ENCODE results near the gene TAAR2. TPM values are rescaled to one million over a fixed set of nuclear protein-coding genes. Genes with fewer than 3 reads are reported as not detected.

The TAAR2 gene
- polyA plus RNA-seq, 2 of the 4 experiments (the other 2 are of a cell fraction): not detected

DNA sequence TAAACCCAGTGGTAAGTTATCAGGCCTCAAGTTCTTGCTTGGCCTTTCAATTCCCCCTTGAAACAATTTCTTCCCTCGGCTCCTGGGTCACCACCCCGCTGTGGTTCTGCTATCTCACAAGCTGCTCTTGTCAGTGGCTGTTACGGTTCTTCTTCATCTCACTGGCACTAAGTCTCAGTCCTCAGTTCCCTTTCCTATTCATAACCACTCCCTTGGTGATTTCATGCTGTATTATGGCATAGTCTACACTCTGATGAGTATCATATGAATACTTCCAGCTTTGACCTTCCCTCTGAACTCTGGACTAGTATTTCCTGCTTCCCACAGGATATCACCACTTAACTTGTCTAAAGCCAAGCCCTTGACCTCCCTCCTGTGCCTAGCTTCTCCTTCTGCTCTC, 27.0 kb upstream of the TAAR2 start:
- Histone ChIP-seq H3K27ac (no peak overlapping the region), H3K9me3 (no peaks in the 10 kb centered on the region), H3K4me1 (no peaks in the 10 kb centered on the region), H3K4me2 (no peak overlapping the region), H3K4me3 (no peak overlapping the region)
- FAIRE-seq: no peak
- POLR2A ChIA-PET: no interaction called here
- ATAC-seq: no peak
- CTCF ChIA-PET: no interaction called here
- no peak for TF ChIP-seq SMC3 (IDR thresholded peaks at IDR 0.05)
- TF ChIP-seq, protein P1, sequence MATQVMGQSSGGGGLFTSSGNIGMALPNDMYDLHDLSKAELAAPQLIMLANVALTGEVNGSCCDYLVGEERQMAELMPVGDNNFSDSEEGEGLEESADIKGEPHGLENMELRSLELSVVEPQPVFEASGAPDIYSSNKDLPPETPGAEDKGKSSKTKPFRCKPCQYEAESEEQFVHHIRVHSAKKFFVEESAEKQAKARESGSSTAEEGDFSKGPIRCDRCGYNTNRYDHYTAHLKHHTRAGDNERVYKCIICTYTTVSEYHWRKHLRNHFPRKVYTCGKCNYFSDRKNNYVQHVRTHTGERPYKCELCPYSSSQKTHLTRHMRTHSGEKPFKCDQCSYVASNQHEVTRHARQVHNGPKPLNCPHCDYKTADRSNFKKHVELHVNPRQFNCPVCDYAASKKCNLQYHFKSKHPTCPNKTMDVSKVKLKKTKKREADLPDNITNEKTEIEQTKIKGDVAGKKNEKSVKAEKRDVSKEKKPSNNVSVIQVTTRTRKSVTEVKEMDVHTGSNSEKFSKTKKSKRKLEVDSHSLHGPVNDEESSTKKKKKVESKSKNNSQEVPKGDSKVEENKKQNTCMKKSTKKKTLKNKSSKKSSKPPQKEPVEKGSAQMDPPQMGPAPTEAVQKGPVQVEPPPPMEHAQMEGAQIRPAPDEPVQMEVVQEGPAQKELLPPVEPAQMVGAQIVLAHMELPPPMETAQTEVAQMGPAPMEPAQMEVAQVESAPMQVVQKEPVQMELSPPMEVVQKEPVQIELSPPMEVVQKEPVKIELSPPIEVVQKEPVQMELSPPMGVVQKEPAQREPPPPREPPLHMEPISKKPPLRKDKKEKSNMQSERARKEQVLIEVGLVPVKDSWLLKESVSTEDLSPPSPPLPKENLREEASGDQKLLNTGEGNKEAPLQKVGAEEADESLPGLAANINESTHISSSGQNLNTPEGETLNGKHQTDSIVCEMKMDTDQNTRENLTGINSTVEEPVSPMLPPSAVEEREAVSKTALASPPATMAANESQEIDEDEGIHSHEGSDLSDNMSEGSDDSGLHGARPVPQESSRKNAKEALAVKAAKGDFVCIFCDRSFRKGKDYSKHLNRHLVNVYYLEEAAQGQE (IDR thresholded peaks at IDR 0.05): no peak
- TF ChIP-seq JUN (IDR thresholded peaks at IDR 0.05): no peak
- no peak for TF ChIP-seq FOSL2 (IDR thresholded peaks at IDR 0.05)
- TF ChIP-seq FOSL2 (CRISPR knock-in tag; IDR thresholded peaks at IDR 0.05): no peak
- TF ChIP-seq, protein P2, sequence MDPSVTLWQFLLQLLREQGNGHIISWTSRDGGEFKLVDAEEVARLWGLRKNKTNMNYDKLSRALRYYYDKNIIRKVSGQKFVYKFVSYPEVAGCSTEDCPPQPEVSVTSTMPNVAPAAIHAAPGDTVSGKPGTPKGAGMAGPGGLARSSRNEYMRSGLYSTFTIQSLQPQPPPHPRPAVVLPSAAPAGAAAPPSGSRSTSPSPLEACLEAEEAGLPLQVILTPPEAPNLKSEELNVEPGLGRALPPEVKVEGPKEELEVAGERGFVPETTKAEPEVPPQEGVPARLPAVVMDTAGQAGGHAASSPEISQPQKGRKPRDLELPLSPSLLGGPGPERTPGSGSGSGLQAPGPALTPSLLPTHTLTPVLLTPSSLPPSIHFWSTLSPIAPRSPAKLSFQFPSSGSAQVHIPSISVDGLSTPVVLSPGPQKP (IDR thresholded peaks at IDR 0.05; ENCODE audit: low read depth, low read length): no peak
- no peak for TF ChIP-seq PHF8 (IDR thresholded peaks at IDR 0.05; ENCODE audit: borderline replicate concordance, low read depth)
- TF ChIP-seq, protein P3, sequence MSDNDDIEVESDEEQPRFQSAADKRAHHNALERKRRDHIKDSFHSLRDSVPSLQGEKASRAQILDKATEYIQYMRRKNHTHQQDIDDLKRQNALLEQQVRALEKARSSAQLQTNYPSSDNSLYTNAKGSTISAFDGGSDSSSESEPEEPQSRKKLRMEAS (IDR thresholded peaks at IDR 0.05): no peak
- 66% methylated on average over 3 of the region's 3 CpGs for WGBS (ENCODE audit: missing lambda C conversion rate)
- no peak for DNase-seq (ENCODE audit: low read depth in 1 of 2, low spot score in 1 of 2)

DNA sequence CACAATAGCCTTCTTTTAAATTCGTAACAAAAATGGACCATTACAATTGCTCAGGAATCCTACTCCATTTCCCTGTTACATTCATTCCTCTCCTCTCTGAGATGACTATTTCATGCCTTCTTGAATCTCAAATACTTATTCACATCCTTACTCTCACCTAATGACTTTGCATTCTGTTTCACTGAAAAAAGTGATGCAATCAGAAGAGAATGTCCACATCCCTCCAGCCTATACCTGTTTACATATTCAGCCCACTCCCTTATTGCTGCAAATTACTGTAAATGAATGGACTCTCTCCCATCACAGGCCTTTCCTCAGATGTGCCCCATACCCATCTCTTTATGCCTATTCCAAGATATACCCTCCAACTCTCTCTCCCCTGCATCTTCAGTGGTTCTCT, 26.4 kb upstream of the TAAR2 start:
- Histone ChIP-seq H3K4me1 (no peaks in the 10 kb centered on the region), H3K9me3 (no peaks in the 10 kb centered on the region), H3K27ac (no peak overlapping the region), H3K4me2 (no peak overlapping the region), H3K4me3 (no peak overlapping the region)
- no peak for DNase-seq (ENCODE audit: low read depth in 1 of 2, low spot score in 1 of 2)
- POLR2A ChIA-PET: no interaction called here
- TF ChIP-seq RCOR1 (IDR thresholded peaks at IDR 0.05; ENCODE audit: low read depth, low read length): no peak
- no peak for TF ChIP-seq MAFK (IDR thresholded peaks at IDR 0.05; ENCODE audit: partially characterized antibody)
- no peak for TF ChIP-seq EP300 (IDR thresholded peaks at IDR 0.05)
- TF ChIP-seq, protein P4, sequence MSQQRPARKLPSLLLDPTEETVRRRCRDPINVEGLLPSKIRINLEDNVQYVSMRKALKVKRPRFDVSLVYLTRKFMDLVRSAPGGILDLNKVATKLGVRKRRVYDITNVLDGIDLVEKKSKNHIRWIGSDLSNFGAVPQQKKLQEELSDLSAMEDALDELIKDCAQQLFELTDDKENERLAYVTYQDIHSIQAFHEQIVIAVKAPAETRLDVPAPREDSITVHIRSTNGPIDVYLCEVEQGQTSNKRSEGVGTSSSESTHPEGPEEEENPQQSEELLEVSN (IDR thresholded peaks at IDR 0.05; ENCODE audit: borderline replicate concordance, low read depth): no peak
- TF ChIP-seq RARB (CRISPR knock-in tag; IDR thresholded peaks at IDR 0.05): no peak
- 72% methylated on average over 1 of the region's 1 CpG for WGBS (ENCODE audit: missing lambda C conversion rate)
- no peak for FAIRE-seq
- ATAC-seq: no peak
- CTCF ChIA-PET: no interaction called here

DNA sequence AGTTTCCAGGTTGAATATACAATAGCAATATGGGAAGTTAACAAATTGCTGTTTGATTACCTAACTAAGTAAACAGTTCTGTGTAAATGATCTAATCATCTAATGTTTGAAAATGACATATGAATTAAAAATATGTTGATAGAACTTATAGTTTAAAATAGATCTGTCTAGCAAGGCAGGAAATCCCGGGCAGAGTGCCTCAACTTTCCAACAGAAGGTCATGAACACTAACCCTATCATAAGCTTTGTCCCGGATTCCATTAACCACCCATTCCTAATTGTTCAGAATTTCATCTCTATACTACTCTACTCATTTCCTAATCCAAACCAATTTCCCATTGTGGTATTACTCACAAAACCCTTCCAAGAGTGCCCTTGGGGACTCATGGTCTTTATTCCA, 24.8 kb upstream of the TAAR2 start:
- POLR2A ChIA-PET: no interaction called here
- ATAC-seq (no peak), FAIRE-seq (no peak)
- TF ChIP-seq, protein P2 (IDR thresholded peaks at IDR 0.05; ENCODE audit: low read depth, low read length): no peak
- TF ChIP-seq NR3C1 (IDR thresholded peaks at IDR 0.05): no peak
- TF ChIP-seq ZNF302 (CRISPR knock-in tag; IDR thresholded peaks at IDR 0.05): no peak
- TF ChIP-seq ZFP36 (IDR thresholded peaks at IDR 0.05; ENCODE audit: borderline replicate concordance, partially characterized antibody): no peak
- TF ChIP-seq, protein P5, sequence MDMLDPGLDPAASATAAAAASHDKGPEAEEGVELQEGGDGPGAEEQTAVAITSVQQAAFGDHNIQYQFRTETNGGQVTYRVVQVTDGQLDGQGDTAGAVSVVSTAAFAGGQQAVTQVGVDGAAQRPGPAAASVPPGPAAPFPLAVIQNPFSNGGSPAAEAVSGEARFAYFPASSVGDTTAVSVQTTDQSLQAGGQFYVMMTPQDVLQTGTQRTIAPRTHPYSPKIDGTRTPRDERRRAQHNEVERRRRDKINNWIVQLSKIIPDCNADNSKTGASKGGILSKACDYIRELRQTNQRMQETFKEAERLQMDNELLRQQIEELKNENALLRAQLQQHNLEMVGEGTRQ (IDR thresholded peaks at IDR 0.05): no peak
- no peak for TF ChIP-seq POLR2A (IDR thresholded peaks at IDR 0.05; ENCODE audit: low read length)
- TF ChIP-seq, protein P1 (IDR thresholded peaks at IDR 0.05): no peak
- TF ChIP-seq FOSB (CRISPR knock-in tag; IDR thresholded peaks at IDR 0.05): no peak
- no peak for TF ChIP-seq EHMT2 (IDR thresholded peaks at IDR 0.05; ENCODE audit: low read depth)
- no peak for TF ChIP-seq RCOR1 (IDR thresholded peaks at IDR 0.05; ENCODE audit: low read depth, low read length)
- TF ChIP-seq, protein P6, sequence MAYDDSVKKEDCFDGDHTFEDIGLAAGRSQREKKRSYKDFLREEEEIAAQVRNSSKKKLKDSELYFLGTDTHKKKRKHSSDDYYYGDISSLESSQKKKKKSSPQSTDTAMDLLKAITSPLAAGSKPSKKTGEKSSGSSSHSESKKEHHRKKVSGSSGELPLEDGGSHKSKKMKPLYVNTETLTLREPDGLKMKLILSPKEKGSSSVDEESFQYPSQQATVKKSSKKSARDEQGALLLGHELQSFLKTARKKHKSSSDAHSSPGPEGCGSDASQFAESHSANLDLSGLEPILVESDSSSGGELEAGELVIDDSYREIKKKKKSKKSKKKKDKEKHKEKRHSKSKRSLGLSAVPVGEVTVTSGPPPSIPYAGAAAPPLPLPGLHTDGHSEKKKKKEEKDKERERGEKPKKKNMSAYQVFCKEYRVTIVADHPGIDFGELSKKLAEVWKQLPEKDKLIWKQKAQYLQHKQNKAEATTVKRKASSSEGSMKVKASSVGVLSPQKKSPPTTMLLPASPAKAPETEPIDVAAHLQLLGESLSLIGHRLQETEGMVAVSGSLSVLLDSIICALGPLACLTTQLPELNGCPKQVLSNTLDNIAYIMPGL (CRISPR knock-in tag; IDR thresholded peaks at IDR 0.05; ENCODE audit: borderline replicate concordance): no peak

More for the DNA sequence above, 24.8 kb upstream of the TAAR2 start:
- Histone ChIP-seq H3K4me2 (no peak overlapping the region), H3K27ac (no peak overlapping the region), H3K4me1 (no peaks in the 10 kb centered on the region), H3K9me3 (no peaks in the 10 kb centered on the region), H3K4me3 (no peak overlapping the region)
- no peak for DNase-seq (ENCODE audit: low read depth in 1 of 2, low spot score in 1 of 2)
- 50% methylated on average over 2 of the region's 2 CpGs for WGBS (ENCODE audit: missing lambda C conversion rate)
- CTCF ChIA-PET: no interaction called here

All from A549 (cell line).